Measurements from ENCODE around the gene SCAANT1.

Gene SCAANT1

GRCh38 chr3:63947594-63947993 lies 35.4 kb upstream of the SCAANT1 start:
- TF ChIP-seq CTCF (IDR thresholded peaks at IDR 0.05; ENCODE audit: insufficient read depth, low read length, missing control alignments) = no peak
- CTCF ChIA-PET = interaction anchor here (0.8 to 6.9 kb wide), 2 partner anchors 14 to 46 kb away, joined by 3 to 39 read pairs; no protein-coding TSS in a partner anchor
- DNase-seq (ENCODE audit: low read depth, low spot score) = no peak
- H3K4me3 ChIP-seq (ENCODE audit: low read depth, low read length) = no peak overlapping the region
- POLR2A ChIA-PET = interaction anchor here (0.9 kb wide), 1 partner anchor 10 kb away, joined by 3 read pairs; no protein-coding TSS in a partner anchor

DNA sequence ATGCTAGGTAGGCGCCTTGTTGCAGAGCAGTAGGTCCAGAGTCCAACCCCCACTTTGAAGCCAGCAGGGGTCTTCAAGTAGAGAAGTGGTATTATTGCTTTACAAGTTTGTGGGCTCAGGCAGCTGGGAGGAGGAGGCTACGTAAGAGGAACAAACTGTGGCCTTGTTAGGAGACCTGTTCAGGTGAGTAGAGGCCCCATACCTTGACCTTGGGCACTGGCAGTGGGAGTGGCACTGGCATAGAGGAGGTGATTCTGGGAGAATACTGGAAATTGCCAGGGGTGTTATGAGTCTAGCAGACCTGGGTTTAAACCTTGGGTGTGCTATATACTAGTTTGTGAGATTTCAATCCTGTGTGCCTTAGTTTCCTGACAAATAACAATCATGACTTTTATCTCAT lies 34.6 kb upstream of the SCAANT1 start:
- no peak overlapping the region for H3K4me3 ChIP-seq (ENCODE audit: low read depth, low read length)
- CTCF ChIA-PET = interaction anchor here (0.8 to 6.9 kb wide), 2 partner anchors 15 to 46 kb away, joined by 3 to 39 read pairs; no protein-coding TSS in a partner anchor
- POLR2A ChIA-PET = interaction anchor here (0.9 kb wide), 1 partner anchor 9 kb away, joined by 3 read pairs; no protein-coding TSS in a partner anchor
- TF ChIP-seq CTCF (IDR thresholded peaks at IDR 0.05; ENCODE audit: insufficient read depth, low read length, missing control alignments) = no peak
- no peak for DNase-seq (ENCODE audit: low read depth, low spot score)

- POLR2A ChIA-PET = no interaction called here
- CTCF ChIA-PET = interaction anchor here (6.9 kb wide), 1 partner anchor 16 kb away, joined by 39 read pairs; no protein-coding TSS in a partner anchor
- no peak overlapping the region for H3K4me3 ChIP-seq (ENCODE audit: low read depth, low read length)
- no peak for TF ChIP-seq CTCF (IDR thresholded peaks at IDR 0.05; ENCODE audit: insufficient read depth, low read length, missing control alignments)
- no peak for DNase-seq (ENCODE audit: low read depth, low spot score)
Measured at GRCh38 chr3:63945558-63946096, 33.4 kb upstream of the SCAANT1 start.

DNA sequence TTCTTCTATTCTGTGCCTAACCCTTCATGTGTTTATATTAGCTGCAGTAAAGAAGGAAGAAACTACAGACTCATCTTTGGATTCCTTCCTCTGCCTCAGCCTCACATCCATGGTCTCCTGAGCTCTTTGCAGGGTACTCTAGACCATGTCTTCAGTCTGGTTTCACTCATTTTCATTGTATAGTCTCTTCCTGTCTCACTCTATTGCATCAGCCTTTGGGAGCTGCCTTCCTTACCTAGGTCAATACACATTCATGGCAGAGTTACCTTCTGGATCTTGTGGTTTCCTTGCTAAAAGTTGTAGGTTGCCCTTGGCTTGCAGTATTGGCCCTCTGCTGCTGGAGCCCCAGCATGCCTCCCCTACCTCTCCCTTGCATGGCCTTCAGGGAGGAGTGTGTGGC lies 31.5 kb upstream of the SCAANT1 start:
- no peak for TF ChIP-seq CTCF (IDR thresholded peaks at IDR 0.05; ENCODE audit: insufficient read depth, low read length, missing control alignments)
- CTCF ChIA-PET = interaction anchor here (1.4 to 6.9 kb wide), 3 partner anchors 18 to 80 kb away, joined by 3 to 39 read pairs (median 6); partner anchors contain the start of gene PSMD6
- POLR2A ChIA-PET = no interaction called here
- DNase-seq (ENCODE audit: low read depth, low spot score) = no peak
- H3K4me3 ChIP-seq (ENCODE audit: low read depth, low read length) = no peak overlapping the region

GRCh38 chr3:63942528-63942927 lies 30.3 kb upstream of the SCAANT1 start:
- H3K4me3 ChIP-seq (ENCODE audit: low read depth, low read length) = no peak overlapping the region
- TF ChIP-seq CTCF (IDR thresholded peaks at IDR 0.05; ENCODE audit: insufficient read depth, low read length, missing control alignments) = no peak
- ChIA-PET POLR2A (no interaction called here), CTCF (no interaction called here)
- no peak for DNase-seq (ENCODE audit: low read depth, low spot score)

GRCh38 chr3:63940389-63940757 lies 28.2 kb upstream of the SCAANT1 start:
- no peak for DNase-seq (ENCODE audit: low read depth, low spot score)
- ChIA-PET CTCF (interaction anchor here (0.9 to 2.2 kb wide), 4 partner anchors 9 to 36 kb away, joined by 3 to 8 read pairs (median 4); no protein-coding TSS in a partner anchor), POLR2A (no interaction called here)

More at GRCh38 chr3:63940389-63940757, 28.2 kb upstream of the SCAANT1 start:
- no peak overlapping the region for H3K4me3 ChIP-seq (ENCODE audit: low read depth, low read length)
- no peak for TF ChIP-seq CTCF (IDR thresholded peaks at IDR 0.05; ENCODE audit: insufficient read depth, low read length, missing control alignments)

Measured in AG04449 (cell line).